A673 (cell line): Measurements from ENCODE around the gene VPS8.

Experiments used
- EZH2 ChIP-seq: fragments of 200-600 bp; sonication (generic); IDR thresholded peaks from 2 replicates; pipeline ENCODE4 v1.6.1; 2017; ENCODE audit warnings: borderline replicate concordance, low read depth, mild to moderate bottlenecking, mixed read lengths, antibody characterized with exemption, low read length; ENCODE audit not compliant: poor library complexity, severe bottlenecking
- TF ChIP-seq, protein P1 (sequence below): fragments of 300-800, 200-600 bp; sonication (generic); conservative IDR thresholded peaks from 2 replicates; pipeline ENCODE4 v1.5.1; 2017; ENCODE audit warnings: low read depth, mild to moderate bottlenecking, antibody characterized with exemption, low read length, moderate library complexity, mixed read lengths

DNA sequence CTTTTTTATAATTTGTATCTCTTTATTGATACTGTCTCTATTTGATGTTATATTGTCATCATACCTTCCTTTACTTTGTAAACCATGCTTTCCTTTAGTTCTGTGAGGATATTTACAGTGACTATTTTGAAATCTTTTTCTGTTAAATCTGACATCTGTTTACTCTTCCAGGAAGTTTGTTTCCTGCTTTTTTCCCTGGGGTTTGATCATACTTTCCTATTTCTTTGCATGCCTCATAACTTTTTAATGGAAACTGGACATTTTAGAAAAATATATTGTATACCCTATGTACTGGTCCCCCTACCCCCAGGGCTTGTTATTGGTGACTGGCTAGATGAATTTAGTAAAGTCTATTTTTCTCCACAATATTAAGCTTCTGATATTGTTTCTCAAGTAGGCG, 225.8 kb downstream of the VPS8 start:
- TF ChIP-seq, protein P1, sequence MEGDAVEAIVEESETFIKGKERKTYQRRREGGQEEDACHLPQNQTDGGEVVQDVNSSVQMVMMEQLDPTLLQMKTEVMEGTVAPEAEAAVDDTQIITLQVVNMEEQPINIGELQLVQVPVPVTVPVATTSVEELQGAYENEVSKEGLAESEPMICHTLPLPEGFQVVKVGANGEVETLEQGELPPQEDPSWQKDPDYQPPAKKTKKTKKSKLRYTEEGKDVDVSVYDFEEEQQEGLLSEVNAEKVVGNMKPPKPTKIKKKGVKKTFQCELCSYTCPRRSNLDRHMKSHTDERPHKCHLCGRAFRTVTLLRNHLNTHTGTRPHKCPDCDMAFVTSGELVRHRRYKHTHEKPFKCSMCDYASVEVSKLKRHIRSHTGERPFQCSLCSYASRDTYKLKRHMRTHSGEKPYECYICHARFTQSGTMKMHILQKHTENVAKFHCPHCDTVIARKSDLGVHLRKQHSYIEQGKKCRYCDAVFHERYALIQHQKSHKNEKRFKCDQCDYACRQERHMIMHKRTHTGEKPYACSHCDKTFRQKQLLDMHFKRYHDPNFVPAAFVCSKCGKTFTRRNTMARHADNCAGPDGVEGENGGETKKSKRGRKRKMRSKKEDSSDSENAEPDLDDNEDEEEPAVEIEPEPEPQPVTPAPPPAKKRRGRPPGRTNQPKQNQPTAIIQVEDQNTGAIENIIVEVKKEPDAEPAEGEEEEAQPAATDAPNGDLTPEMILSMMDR: no peak
- no peak for TF ChIP-seq EZH2
